Effector CD4-positive, alpha-beta T cell (primary cell): ENCODE results near the gene GPC5.
"Not testable (repeated sequence)": the region's sequence is repeated elsewhere in the genome, so short reads cannot be mapped to it uniquely, and the experiment has no call there.

ENCODE experiments used
- DNase-seq: peaks from one replicate; pipeline ENCODE4 v3.0.0-alpha.2; 2020

GPC5 gene

GRCh38 chr13:92609376-92609775 is 1211.0 kb downstream of the GPC5 start:
- DNase-seq: no peak

- DNase-seq: no peak
Observed at GRCh38 chr13:92612892-92613291, 1214.5 kb downstream of the GPC5 start.

- no peak for DNase-seq
Observed at GRCh38 chr13:92613921-92614320, 1215.5 kb downstream of the GPC5 start.

GRCh38 chr13:92621985-92622384 is 1223.6 kb downstream of the GPC5 start:
- no peak for DNase-seq

GRCh38 chr13:92622905-92623304 is 1224.5 kb downstream of the GPC5 start:
- DNase-seq: no peak

GRCh38 chr13:92626274-92626673 is 1227.9 kb downstream of the GPC5 start:
- no peak for DNase-seq

GRCh38 chr13:92640936-92641335 is 1242.5 kb downstream of the GPC5 start:
- no peak for DNase-seq

- no peak for DNase-seq
Observed at GRCh38 chr13:92649140-92649813, 1250.9 kb downstream of the GPC5 start.

- DNase-seq: no peak
Observed at GRCh38 chr13:92656103-92656502, 1257.7 kb downstream of the GPC5 start.

GRCh38 chr13:92656648-92657047 is 1258.2 kb downstream of the GPC5 start:
- no peak for DNase-seq

GRCh38 chr13:92657565-92657964 is 1259.1 kb downstream of the GPC5 start:
- DNase-seq: no peak

- DNase-seq: no peak
Observed at GRCh38 chr13:92658293-92658692, 1259.9 kb downstream of the GPC5 start.

GRCh38 chr13:92661406-92661805 is 1263.0 kb downstream of the GPC5 start:
- no peak for DNase-seq

GRCh38 chr13:92668157-92668556 is 1269.7 kb downstream of the GPC5 start:
- no peak for DNase-seq

GRCh38 chr13:92670096-92670495 is 1271.7 kb downstream of the GPC5 start:
- DNase-seq: no peak

- DNase-seq: no peak
Observed at GRCh38 chr13:92671821-92672220, 1273.4 kb downstream of the GPC5 start.

- DNase-seq: no peak
Observed at GRCh38 chr13:92676246-92676645, 1277.8 kb downstream of the GPC5 start.

- DNase-seq: no peak
Observed at GRCh38 chr13:92677571-92677970, 1279.2 kb downstream of the GPC5 start.

- DNase-seq: no peak
Observed at GRCh38 chr13:92679602-92680001, 1281.2 kb downstream of the GPC5 start.

GRCh38 chr13:92681239-92681638 is 1282.8 kb downstream of the GPC5 start:
- no peak for DNase-seq

- DNase-seq: no peak
Observed at GRCh38 chr13:92682832-92683517, 1284.6 kb downstream of the GPC5 start.

- DNase-seq: no peak
Observed at GRCh38 chr13:92694047-92694446, 1295.6 kb downstream of the GPC5 start.

- not testable (repeated sequence) for DNase-seq
Observed at GRCh38 chr13:92695827-92696226, 1297.4 kb downstream of the GPC5 start.

- no peak for DNase-seq
Observed at GRCh38 chr13:92716749-92717148, 1318.3 kb downstream of the GPC5 start.

- DNase-seq: no peak
Observed at GRCh38 chr13:92717857-92718256, 1319.4 kb downstream of the GPC5 start.
